Measurements from ENCODE around the gene NPW.

DNA sequence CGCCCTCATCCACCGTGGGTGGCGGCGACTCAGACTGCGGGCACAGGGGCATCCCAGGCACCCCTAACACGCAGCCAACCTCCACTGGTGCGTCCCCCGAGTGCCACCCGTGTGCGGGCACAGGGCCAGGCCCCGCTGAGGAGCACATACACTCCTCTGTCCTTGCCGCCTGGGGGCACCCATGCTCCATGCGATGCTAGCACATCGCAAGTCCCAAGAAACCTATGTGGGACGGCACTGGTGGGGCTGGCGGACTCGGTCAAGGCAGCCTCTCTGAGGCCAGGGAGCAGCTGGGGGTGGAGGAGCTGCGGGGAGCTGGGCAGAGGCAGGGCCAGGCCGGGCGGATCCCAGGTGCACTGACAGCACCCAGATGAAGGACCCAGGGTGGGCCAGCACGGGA is 13.9 kb upstream of the NPW start:
- TF ChIP-seq EZH2phosphoT487 (IDR thresholded peaks at IDR 0.05; ENCODE audit: borderline replicate concordance, low read depth, low read length): no peak
- TF ChIP-seq, protein P1, sequence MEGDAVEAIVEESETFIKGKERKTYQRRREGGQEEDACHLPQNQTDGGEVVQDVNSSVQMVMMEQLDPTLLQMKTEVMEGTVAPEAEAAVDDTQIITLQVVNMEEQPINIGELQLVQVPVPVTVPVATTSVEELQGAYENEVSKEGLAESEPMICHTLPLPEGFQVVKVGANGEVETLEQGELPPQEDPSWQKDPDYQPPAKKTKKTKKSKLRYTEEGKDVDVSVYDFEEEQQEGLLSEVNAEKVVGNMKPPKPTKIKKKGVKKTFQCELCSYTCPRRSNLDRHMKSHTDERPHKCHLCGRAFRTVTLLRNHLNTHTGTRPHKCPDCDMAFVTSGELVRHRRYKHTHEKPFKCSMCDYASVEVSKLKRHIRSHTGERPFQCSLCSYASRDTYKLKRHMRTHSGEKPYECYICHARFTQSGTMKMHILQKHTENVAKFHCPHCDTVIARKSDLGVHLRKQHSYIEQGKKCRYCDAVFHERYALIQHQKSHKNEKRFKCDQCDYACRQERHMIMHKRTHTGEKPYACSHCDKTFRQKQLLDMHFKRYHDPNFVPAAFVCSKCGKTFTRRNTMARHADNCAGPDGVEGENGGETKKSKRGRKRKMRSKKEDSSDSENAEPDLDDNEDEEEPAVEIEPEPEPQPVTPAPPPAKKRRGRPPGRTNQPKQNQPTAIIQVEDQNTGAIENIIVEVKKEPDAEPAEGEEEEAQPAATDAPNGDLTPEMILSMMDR (conservative IDR thresholded peaks at IDR 0.05; ENCODE audit: low read length): no peak

All from OCI-LY7 (cell line).